ENCODE data around the gene GAGE1. TPM values are rescaled to one million over a fixed set of nuclear protein-coding genes. Genes with fewer than 3 reads are reported as not detected.
A peak's percentile ranks its signal among the peaks of the same experiment; 100 is the strongest.

The GAGE1 gene
- total and polyA plus RNA-seq, 2 of the 13 experiments (the other 11 are each of a cell fraction or from before 2014, with no cell fraction given) = not detected

DNA sequence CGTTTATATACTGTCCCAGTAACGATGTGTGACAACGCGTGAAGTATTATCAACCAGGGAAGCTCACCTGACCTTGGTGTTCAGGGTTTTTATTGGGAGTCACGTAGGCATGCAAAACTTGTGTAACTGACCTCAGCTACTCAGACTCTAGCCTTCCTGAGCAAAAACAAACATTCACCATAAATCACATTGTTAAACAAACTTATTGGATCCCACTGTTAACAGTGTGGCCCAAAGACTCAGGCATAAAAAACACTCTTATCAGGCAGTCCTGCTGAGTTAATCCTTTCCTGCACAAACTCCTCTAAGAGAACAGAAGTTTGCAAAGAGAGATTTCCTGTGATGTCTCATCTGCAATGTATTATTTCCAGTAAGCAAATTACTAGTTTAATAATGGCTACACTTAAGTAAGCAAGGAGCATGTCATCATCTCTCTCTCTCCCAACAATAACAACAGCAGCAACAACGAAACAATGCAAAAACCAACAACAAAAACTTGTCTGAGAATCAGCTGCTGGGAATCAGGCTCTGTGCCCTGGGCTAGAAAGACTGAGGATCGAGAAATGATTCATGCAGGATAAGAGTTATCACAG lies 12.0 kb downstream of the GAGE1 start:
- Histone ChIP-seq H3K27ac (ENCODE audit: extremely low read length, insufficient read depth, low read length) (peak overlapping the region; percentile 62), H3K9ac (ENCODE audit: insufficient read depth, low read depth, low read length) (no peak overlapping the region), H3K4me2 (ENCODE audit: low read depth, low read length) (no peak overlapping the region), H3K4me1 (ENCODE audit: insufficient read depth, low read length) (peaks cover 19% of the 10 kb centered on the region), H4K20me1 (ENCODE audit: insufficient read depth, low read length) (no peaks in the 10 kb centered on the region), H3K36me3 (replicated peaks in 1 of 2; ENCODE audit: control insufficient read depth in 1 of 2, insufficient read depth in 2 of 2, low read length in 2 of 2) (no peaks in the 10 kb centered on the region), H3K27me3 (ENCODE audit: control insufficient read depth in 1 of 2, insufficient read depth in 2 of 2, low read length in 2 of 2) (no peaks in the 10 kb centered on the region), H3K79me2 (ENCODE audit: insufficient read depth, low read length) (no peaks in the 10 kb centered on the region), H2AFZ (ENCODE audit: low read length) (no peak overlapping the region), H3K4me3 (replicated peaks in 1 of 3; ENCODE audit: insufficient read depth in 1 of 3, low read depth in 2 of 3, low read length in 3 of 3) (no peak overlapping the region), H3K9me3 (ENCODE audit: low read length) (no peaks in the 10 kb centered on the region)
- POLR2A ChIA-PET = no interaction called here
- ATAC-seq (peak; percentile 95), FAIRE-seq (peak; percentile 76), DNase-seq (ENCODE audit: low spot score) (peak; percentile 75)
- CTCF ChIA-PET (ENCODE audit: low intra/inter-chr PET ratio, low total read pairs) = no interaction called here
- intact Hi-C loops (cut with micrococcal nuclease; ENCODE audit: unreplicated experiment) = no loop called here
- WGBS (ENCODE audit: low lambda C conversion rate) = 0% methylated on average over 2 of the region's 7 CpGs
- in situ Hi-C loops (cut with HindIII; ENCODE audit: extremely low pct_ligation_motif_present, low pct_unique_long_range_greater_than_20kb) = no loop called here
- no TSS peak for BruUV-seq (replicated peaks)
- no peak for TF ChIP-seq ZBTB38 (CRISPR knock-in tag; IDR thresholded peaks at IDR 0.05)
- no peak for TF ChIP-seq ZNF160 (CRISPR knock-in tag; IDR thresholded peaks at IDR 0.05)
- TF ChIP-seq POGZ (CRISPR knock-in tag; IDR thresholded peaks at IDR 0.05) = peak; percentile 74; the same call in 1 of the 2 replicates
- no peak for TF ChIP-seq ZNF501 (CRISPR knock-in tag; IDR thresholded peaks at IDR 0.05)
- no peak for TF ChIP-seq SOX6 (IDR thresholded peaks at IDR 0.05)
- peak; percentile 84 for TF ChIP-seq SOX6 (CRISPR knock-in tag; IDR thresholded peaks at IDR 0.05)
- no peak for TF ChIP-seq ZNF570 (CRISPR knock-in tag; IDR thresholded peaks at IDR 0.05; ENCODE audit: borderline replicate concordance)
- peak; percentile 47; the same call in 1 of the 2 replicates for TF ChIP-seq ZBTB20 (CRISPR knock-in tag; IDR thresholded peaks at IDR 0.05; ENCODE audit: borderline replicate concordance, low read depth)
- TF ChIP-seq, protein P1, sequence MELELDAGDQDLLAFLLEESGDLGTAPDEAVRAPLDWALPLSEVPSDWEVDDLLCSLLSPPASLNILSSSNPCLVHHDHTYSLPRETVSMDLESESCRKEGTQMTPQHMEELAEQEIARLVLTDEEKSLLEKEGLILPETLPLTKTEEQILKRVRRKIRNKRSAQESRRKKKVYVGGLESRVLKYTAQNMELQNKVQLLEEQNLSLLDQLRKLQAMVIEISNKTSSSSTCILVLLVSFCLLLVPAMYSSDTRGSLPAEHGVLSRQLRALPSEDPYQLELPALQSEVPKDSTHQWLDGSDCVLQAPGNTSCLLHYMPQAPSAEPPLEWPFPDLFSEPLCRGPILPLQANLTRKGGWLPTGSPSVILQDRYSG (CRISPR knock-in tag; IDR thresholded peaks at IDR 0.05) = no peak
- peak; percentile 78; the same call in 1 of the 2 replicates for TF ChIP-seq SOX5 (CRISPR knock-in tag; IDR thresholded peaks at IDR 0.05; ENCODE audit: borderline replicate concordance)
- TF ChIP-seq, protein P2, sequence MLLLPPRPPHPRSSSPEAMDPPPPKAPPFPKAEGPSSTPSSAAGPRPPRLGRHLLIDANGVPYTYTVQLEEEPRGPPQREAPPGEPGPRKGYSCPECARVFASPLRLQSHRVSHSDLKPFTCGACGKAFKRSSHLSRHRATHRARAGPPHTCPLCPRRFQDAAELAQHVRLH (CRISPR knock-in tag; IDR thresholded peaks at IDR 0.05; ENCODE audit: borderline replicate concordance, low read depth) = no peak
- TF ChIP-seq, protein P3, sequence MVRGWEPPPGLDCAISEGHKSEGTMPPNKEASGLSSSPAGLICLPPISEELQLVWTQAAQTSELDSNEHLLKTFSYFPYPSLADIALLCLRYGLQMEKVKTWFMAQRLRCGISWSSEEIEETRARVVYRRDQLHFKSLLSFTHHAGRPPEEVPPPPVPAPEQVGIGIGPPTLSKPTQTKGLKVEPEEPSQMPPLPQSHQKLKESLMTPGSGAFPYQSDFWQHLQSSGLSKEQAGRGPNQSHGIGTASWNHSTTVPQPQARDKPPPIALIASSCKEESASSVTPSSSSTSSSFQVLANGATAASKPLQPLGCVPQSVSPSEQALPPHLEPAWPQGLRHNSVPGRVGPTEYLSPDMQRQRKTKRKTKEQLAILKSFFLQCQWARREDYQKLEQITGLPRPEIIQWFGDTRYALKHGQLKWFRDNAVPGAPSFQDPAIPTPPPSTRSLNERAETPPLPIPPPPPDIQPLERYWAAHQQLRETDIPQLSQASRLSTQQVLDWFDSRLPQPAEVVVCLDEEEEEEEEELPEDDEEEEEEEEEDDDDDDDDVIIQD (CRISPR knock-in tag; IDR thresholded peaks at IDR 0.05; ENCODE audit: low read depth) = peak; percentile 90
- TF ChIP-seq, protein P4, sequence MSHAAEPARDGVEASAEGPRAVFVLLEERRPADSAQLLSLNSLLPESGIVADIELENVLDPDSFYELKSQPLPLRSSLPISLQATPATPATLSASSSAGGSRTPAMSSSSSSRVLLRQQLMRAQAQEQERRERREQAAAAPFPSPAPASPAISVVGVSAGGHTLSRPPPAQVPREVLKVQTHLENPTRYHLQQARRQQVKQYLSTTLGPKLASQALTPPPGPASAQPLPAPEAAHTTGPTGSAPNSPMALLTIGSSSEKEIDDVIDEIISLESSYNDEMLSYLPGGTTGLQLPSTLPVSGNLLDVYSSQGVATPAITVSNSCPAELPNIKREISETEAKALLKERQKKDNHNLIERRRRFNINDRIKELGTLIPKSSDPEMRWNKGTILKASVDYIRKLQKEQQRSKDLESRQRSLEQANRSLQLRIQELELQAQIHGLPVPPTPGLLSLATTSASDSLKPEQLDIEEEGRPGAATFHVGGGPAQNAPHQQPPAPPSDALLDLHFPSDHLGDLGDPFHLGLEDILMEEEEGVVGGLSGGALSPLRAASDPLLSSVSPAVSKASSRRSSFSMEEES (CRISPR knock-in tag; IDR thresholded peaks at IDR 0.05) = peak; percentile 73
- no peak for TF ChIP-seq IKZF4 (CRISPR knock-in tag; IDR thresholded peaks at IDR 0.05; ENCODE audit: borderline replicate concordance, low read depth, not compliant biosample characterization)
- TF ChIP-seq RFX5 (IDR thresholded peaks at IDR 0.05; ENCODE audit: low read depth, low read length) = no peak
- TF ChIP-seq MBNL3 (CRISPR knock-in tag; conservative IDR thresholded peaks at IDR 0.05) = no peak
- TF ChIP-seq ZNF121 (CRISPR knock-in tag; IDR thresholded peaks at IDR 0.05) = no peak
- no peak for TF ChIP-seq NFKBIZ (CRISPR knock-in tag; IDR thresholded peaks at IDR 0.05)
- TF ChIP-seq, protein P5, sequence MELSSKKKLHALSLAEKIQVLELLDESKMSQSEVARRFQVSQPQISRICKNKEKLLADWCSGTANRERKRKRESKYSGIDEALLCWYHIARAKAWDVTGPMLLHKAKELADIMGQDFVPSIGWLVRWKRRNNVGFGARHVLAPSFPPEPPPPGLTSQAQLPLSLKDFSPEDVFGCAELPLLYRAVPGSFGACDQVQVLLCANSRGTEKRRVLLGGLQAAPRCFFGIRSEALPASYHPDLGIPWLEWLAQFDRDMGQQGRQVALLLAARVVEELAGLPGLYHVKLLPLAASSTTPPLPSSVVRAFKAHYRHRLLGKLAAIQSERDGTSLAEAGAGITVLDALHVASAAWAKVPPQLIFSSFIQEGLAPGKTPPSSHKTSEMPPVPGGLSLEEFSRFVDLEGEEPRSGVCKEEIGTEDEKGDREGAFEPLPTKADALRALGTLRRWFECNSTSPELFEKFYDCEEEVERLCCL (CRISPR knock-in tag; IDR thresholded peaks at IDR 0.05; ENCODE audit: borderline replicate concordance) = no peak

Measured in HepG2 (cell line).